Neuronal stem cell (in vitro differentiated cells): ENCODE results near the gene SUSD1.

Experiments
- DNase-seq: peaks from one replicate; pipeline ENCODE4 v3.0.0-alpha.2; 2013; ENCODE audit warnings: low spot score
- H2AFZ ChIP-seq: one replicate; pipeline ENCODE4 v1.6.1; 2013; ENCODE audit warnings: mild to moderate bottlenecking, low read length, inconsistent platforms
- H2AK5ac ChIP-seq: 2 replicates; pipeline ENCODE4 v1.6.1; 2013; ENCODE audit warnings: low read depth, mild to moderate bottlenecking, inconsistent platforms, low read length, moderate library complexity, mixed read lengths
- H2BK120ac ChIP-seq: 2 replicates; pipeline ENCODE4 v1.6.1; 2013; ENCODE audit warnings: low read depth, mild to moderate bottlenecking, inconsistent platforms, low read length, moderate library complexity, mixed read lengths
- H2BK12ac ChIP-seq: one replicate; pipeline ENCODE4 v1.6.1; 2013; ENCODE audit warnings: low read length, inconsistent platforms
- H2BK15ac ChIP-seq: 2 replicates; pipeline ENCODE4 v1.6.1; 2013; ENCODE audit warnings: mild to moderate bottlenecking, low read length, inconsistent platforms, mixed read lengths
- H2BK5ac ChIP-seq: one replicate; pipeline ENCODE4 v1.6.1; 2013; ENCODE audit warnings: inconsistent platforms, mild to moderate bottlenecking, low read length, moderate library complexity
- H3K14ac ChIP-seq: one replicate; pipeline ENCODE4 v1.6.1; 2013; ENCODE audit warnings: low read length, inconsistent platforms
- H3K18ac ChIP-seq: 2 replicates; pipeline ENCODE4 v1.6.1; 2013; ENCODE audit warnings: low read length, inconsistent platforms
- H3K23ac ChIP-seq: 2 replicates; pipeline ENCODE4 v1.6.1; 2013; ENCODE audit warnings: low read depth, mild to moderate bottlenecking, mixed read lengths, low read length, inconsistent platforms; ENCODE audit not compliant: poor library complexity
- H3K27ac ChIP-seq: replicated peaks from 3 replicates; pipeline ENCODE4 v1.5.1; 2013; ENCODE audit warnings: low read length, inconsistent platforms
- H3K27me3 ChIP-seq, 3 experiments: 2 replicates each; pipeline ENCODE4 v1.6.1; 2013; ENCODE audit warnings: low read length in 3 of 3, mild to moderate bottlenecking in 2 of 3, inconsistent platforms in 1 of 3, low read depth in 1 of 3, mixed read lengths in 1 of 3, moderate library complexity in 1 of 3; ENCODE audit not compliant: control insufficient read depth in 3 of 3, insufficient read depth in 3 of 3
- H3K36me3 ChIP-seq, 2 donors: replicated peaks in 1 of 2; 2 replicates each; pipeline ENCODE4 v1.6.1; 2013; ENCODE audit warnings: low read length in 2 of 2; ENCODE audit not compliant: control insufficient read depth in 2 of 2, insufficient read depth in 2 of 2
- H3K4ac ChIP-seq: 2 replicates; pipeline ENCODE4 v1.6.1; 2013; ENCODE audit warnings: inconsistent platforms, mild to moderate bottlenecking, low read length, moderate library complexity
- H3K4me1 ChIP-seq, 2 donors: 1 replicate in 1 of 2; 2 replicates in 1 of 2; pipeline ENCODE4 v1.6.1; 2013; ENCODE audit warnings: low read length in 2 of 2, low read depth in 1 of 2; ENCODE audit not compliant: control insufficient read depth in 2 of 2, insufficient read depth in 1 of 2
- H3K4me2 ChIP-seq: one replicate; pipeline ENCODE4 v1.6.1; 2013; ENCODE audit warnings: mild to moderate bottlenecking, low read length, inconsistent platforms; ENCODE audit not compliant: insufficient read depth, poor library complexity, severe bottlenecking
- H3K4me3 ChIP-seq, 2 donors: 2 replicates each; pipeline ENCODE4 v1.5.1; 2013; ENCODE audit warnings: low read length in 2 of 2, mild to moderate bottlenecking in 2 of 2, inconsistent platforms in 1 of 2, moderate library complexity in 1 of 2
- H3K79me1 ChIP-seq: one replicate; pipeline ENCODE4 v1.6.1; 2013; ENCODE audit warnings: low read depth, mild to moderate bottlenecking, inconsistent platforms, low read length, moderate library complexity
- H3K9ac ChIP-seq: one replicate; pipeline ENCODE4 v1.6.1; 2013; ENCODE audit warnings: mild to moderate bottlenecking, low read depth, low read length, inconsistent platforms; ENCODE audit not compliant: poor library complexity
- H3K9me3 ChIP-seq, 2 donors: replicated peaks in 1 of 2; 2 replicates each; pipeline versions ENCODE3 to v1.6.1; 2013; ENCODE audit warnings: low read length in 2 of 2, mild to moderate bottlenecking in 2 of 2, inconsistent platforms in 1 of 2, low read depth in 1 of 2, mixed read lengths in 1 of 2, moderate library complexity in 1 of 2; ENCODE audit not compliant: control insufficient read depth in 2 of 2, insufficient read depth in 1 of 2
- H4K8ac ChIP-seq: one replicate; pipeline ENCODE4 v1.6.1; 2013; ENCODE audit warnings: low read depth, mild to moderate bottlenecking, inconsistent platforms, low read length, moderate library complexity
- H4K91ac ChIP-seq: one replicate; pipeline ENCODE4 v1.6.1; 2013; ENCODE audit warnings: low read length, low read depth, mild to moderate bottlenecking, inconsistent platforms; ENCODE audit not compliant: poor library complexity
- WGBS, 2 donors: extraction: QIAGEN DNeasy Blood & Tissue Kit; methylation state at CpG; one replicate each; pipeline ENCODE4 v1.1.7; 2013; ENCODE audit warnings: missing lambda C conversion rate in 2 of 2, mixed read lengths in 1 of 2; ENCODE audit not compliant: insufficient read length in 2 of 2, insufficient replicate concordance in 1 of 2; ENCODE audit errors: extremely low coverage in 2 of 2; 5-methylcytosine and 5-hydroxymethylcytosine counted together

SUSD1 gene

GRCh38 chr9:112112519-112112918 lies 62.6 kb downstream of the SUSD1 start:
- Histone ChIP-seq H2BK15ac (no peak overlapping the region), H4K8ac (no peak overlapping the region), H3K23ac (no peak overlapping the region), H3K4ac (no peak overlapping the region), H3K4me1 (no peaks in the 10 kb centered on the region), H3K79me1 (no peaks in the 10 kb centered on the region), H2BK120ac (no peak overlapping the region), H3K36me3 (no peaks in the 10 kb centered on the region), H3K27ac (no peak overlapping the region), H3K4me3 (no peak overlapping the region), H3K4me2 (no peak overlapping the region), H3K18ac (no peak overlapping the region), H3K14ac (no peak overlapping the region), H3K9me3 (no peaks in the 10 kb centered on the region), H3K27me3 (no peaks in the 10 kb centered on the region), H3K9ac (no peak overlapping the region), H2BK5ac (no peak overlapping the region), H4K91ac (no peak overlapping the region), H2AK5ac (no peak overlapping the region), H2BK12ac (no peak overlapping the region), H2AFZ (no peak overlapping the region)
- no CpG with 5 or more reads among the region's 4 CpGs for WGBS, 2 donors
- DNase-seq = no peak

GRCh38 chr9:112111461-112111860 lies 63.6 kb downstream of the SUSD1 start:
- Histone ChIP-seq H2BK12ac (no peak overlapping the region), H3K23ac (no peak overlapping the region), H2AK5ac (no peak overlapping the region), H3K4me2 (no peak overlapping the region), H2AFZ (no peak overlapping the region), H3K27me3 (no peaks in the 10 kb centered on the region), H3K4me1 (no peaks in the 10 kb centered on the region), H3K9me3 (no peaks in the 10 kb centered on the region), H4K91ac (no peak overlapping the region), H3K18ac (no peak overlapping the region), H4K8ac (peak overlapping the region; percentile 9), H3K36me3 (no peaks in the 10 kb centered on the region), H2BK5ac (no peak overlapping the region), H2BK15ac (no peak overlapping the region), H3K4ac (no peak overlapping the region), H3K4me3 (no peak overlapping the region), H3K9ac (no peak overlapping the region), H3K14ac (no peak overlapping the region), H3K27ac (no peak overlapping the region), H2BK120ac (no peak overlapping the region), H3K79me1 (no peaks in the 10 kb centered on the region)
- no CpG with 5 or more reads among the region's 8 CpGs for WGBS, 2 donors
- no peak for DNase-seq

GRCh38 chr9:112110777-112111113 lies 64.4 kb downstream of the SUSD1 start:
- WGBS, 2 donors = no CpG with 5 or more reads among the region's 2 CpGs
- H2BK15ac ChIP-seq = no peak overlapping the region

GRCh38 chr9:112110094-112110776 lies 64.9 kb downstream of the SUSD1 start:
- Histone ChIP-seq H2BK5ac (no peak overlapping the region), H2BK15ac (no peak overlapping the region), H3K18ac (no peak overlapping the region), H3K36me3 (no peaks in the 10 kb centered on the region), H3K27ac (no peak overlapping the region), H3K79me1 (no peaks in the 10 kb centered on the region), H4K91ac (no peak overlapping the region), H2AFZ (no peak overlapping the region), H2BK120ac (no peak overlapping the region), H3K4me1 (no peaks in the 10 kb centered on the region), H3K9ac (no peak overlapping the region), H3K14ac (no peak overlapping the region), H3K23ac (no peak overlapping the region), H4K8ac (no peak overlapping the region), H2AK5ac (no peak overlapping the region), H3K4me3 (no peak overlapping the region), H3K27me3 (no peaks in the 10 kb centered on the region), H2BK12ac (no peak overlapping the region), H3K4ac (no peak overlapping the region), H3K9me3 (no peaks in the 10 kb centered on the region), H3K4me2 (no peak overlapping the region)
- DNase-seq = no peak
- WGBS, 2 donors = no CpG with 5 or more reads among the region's 9 CpGs

More at GRCh38 chr9:112110777-112111113, 64.4 kb downstream of the SUSD1 start:
- no peak overlapping the region for H2AK5ac ChIP-seq
- H3K4me3 ChIP-seq = no peak overlapping the region
- H3K23ac ChIP-seq = no peak overlapping the region
- H4K8ac ChIP-seq = no peak overlapping the region
- no peaks in the 10 kb centered on the region for H3K36me3 ChIP-seq
- H3K14ac ChIP-seq = no peak overlapping the region
- H3K27ac ChIP-seq = no peak overlapping the region
- H2BK12ac ChIP-seq = no peak overlapping the region
- H2BK120ac ChIP-seq = no peak overlapping the region
- H3K4me2 ChIP-seq = no peak overlapping the region
- no peak overlapping the region for H3K9ac ChIP-seq
- H3K27me3 ChIP-seq = no peaks in the 10 kb centered on the region
- no peak overlapping the region for H2AFZ ChIP-seq
- no peak for DNase-seq
- H3K4ac ChIP-seq = no peak overlapping the region
- H3K18ac ChIP-seq = no peak overlapping the region
- H3K9me3 ChIP-seq = no peaks in the 10 kb centered on the region
- H3K4me1 ChIP-seq = no peaks in the 10 kb centered on the region
- no peaks in the 10 kb centered on the region for H3K79me1 ChIP-seq
- no peak overlapping the region for H4K91ac ChIP-seq
- H2BK5ac ChIP-seq = no peak overlapping the region
